ENCODE results near the gene ADK.
A peak's percentile ranks its signal among the peaks of the same experiment; 100 is the strongest.
"Not testable (repeated sequence)": the region's sequence is repeated elsewhere in the genome, so short reads cannot be mapped to it uniquely, and the experiment has no call there.

Gene ADK

DNA sequence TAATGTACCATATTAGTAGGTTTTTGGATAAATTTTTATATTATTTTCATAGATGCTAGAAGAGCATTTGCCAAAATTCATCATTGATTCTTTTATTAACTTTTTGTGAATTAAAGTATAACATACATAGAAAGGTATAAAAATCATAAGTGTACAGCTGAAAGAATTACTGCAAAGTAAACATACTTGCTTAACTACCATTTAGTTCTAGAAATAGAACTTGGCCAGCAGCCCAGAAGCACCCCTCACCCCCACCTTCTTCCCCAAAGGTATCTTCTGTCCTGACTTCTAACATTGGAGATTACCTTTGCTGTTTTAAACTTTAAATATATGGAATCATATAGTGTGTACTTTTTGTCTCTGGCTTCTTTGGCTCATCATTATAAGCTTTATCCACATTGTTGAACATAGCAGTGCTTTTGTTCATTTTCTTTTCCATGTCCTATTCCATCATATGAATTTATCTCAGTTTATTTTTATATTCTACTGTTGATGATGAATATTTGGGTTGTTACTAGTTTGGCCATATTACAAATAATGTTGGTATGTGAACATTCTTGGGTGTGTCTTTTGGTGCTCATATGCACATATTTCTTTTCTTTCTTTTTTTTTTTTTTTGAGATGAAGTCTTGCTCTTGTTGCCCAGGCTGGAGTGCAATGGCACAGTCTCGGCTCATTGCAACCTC lies 142.8 kb downstream of the ADK start:
- TF ChIP-seq, protein P1, sequence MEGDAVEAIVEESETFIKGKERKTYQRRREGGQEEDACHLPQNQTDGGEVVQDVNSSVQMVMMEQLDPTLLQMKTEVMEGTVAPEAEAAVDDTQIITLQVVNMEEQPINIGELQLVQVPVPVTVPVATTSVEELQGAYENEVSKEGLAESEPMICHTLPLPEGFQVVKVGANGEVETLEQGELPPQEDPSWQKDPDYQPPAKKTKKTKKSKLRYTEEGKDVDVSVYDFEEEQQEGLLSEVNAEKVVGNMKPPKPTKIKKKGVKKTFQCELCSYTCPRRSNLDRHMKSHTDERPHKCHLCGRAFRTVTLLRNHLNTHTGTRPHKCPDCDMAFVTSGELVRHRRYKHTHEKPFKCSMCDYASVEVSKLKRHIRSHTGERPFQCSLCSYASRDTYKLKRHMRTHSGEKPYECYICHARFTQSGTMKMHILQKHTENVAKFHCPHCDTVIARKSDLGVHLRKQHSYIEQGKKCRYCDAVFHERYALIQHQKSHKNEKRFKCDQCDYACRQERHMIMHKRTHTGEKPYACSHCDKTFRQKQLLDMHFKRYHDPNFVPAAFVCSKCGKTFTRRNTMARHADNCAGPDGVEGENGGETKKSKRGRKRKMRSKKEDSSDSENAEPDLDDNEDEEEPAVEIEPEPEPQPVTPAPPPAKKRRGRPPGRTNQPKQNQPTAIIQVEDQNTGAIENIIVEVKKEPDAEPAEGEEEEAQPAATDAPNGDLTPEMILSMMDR (conservative IDR thresholded peaks at IDR 0.05; ENCODE audit: low read depth, low read length), result no peak
- H3K27ac ChIP-seq, result no peak overlapping the region

DNA sequence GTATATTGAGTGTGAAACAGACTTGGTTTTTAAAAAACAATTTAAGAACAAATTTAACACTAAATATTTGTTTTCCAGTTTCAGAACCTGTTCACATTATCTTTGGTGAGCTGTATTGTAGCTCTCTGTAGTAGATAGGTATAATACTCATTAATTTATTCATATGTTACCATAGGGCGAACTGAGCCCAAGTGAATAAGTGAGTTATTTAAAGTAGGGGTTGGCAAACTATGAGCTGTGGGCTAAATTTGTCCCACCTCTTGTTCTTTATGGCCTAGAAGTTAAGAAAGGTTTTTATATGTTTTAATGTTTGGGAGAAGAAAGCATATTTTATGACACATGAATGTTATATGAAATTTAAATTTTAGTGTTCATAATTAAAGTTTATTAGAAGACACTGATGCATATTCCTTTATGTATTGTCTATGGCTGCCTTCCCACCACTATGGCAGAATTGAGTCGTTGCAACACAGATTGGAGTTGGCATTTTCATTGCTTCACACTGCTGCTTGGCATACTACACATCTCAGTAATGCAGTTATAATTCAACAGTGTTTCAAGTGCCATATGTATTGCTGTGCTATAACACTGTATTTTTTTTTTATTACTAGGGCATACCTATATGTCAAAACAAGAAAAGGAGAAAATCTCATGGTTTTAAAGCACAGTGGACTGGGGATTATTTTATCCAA lies 146.5 kb downstream of the ADK start:
- H3K4me1 ChIP-seq (ENCODE audit: low read depth, poor library complexity, severe bottlenecking), result peaks cover 20% of the 10 kb centered on the region
- no peak overlapping the region for H3K4me2 ChIP-seq
- H3K36me3 ChIP-seq (ENCODE audit: insufficient read depth), result no peaks in the 10 kb centered on the region
- H3K27me3 ChIP-seq (ENCODE audit: insufficient read depth, low read depth), result no peaks in the 10 kb centered on the region
- H3K79me2 ChIP-seq (ENCODE audit: insufficient read depth, low read depth), result no peaks in the 10 kb centered on the region; the same call in 1 of the 2 replicates
- H4K20me1 ChIP-seq (ENCODE audit: insufficient read depth), result no peaks in the 10 kb centered on the region
- TF ChIP-seq, protein P1 (conservative IDR thresholded peaks at IDR 0.05; ENCODE audit: low read depth, low read length), result no peak
- H3K9ac ChIP-seq, result no peak overlapping the region
- H3K4me3 ChIP-seq (IDR thresholded peaks at IDR 0.05; ENCODE audit: insufficient read depth, low read depth, low read length), result no peak overlapping the region
- no peak overlapping the region for H3K27ac ChIP-seq
- no peak overlapping the region for H2AFZ ChIP-seq (ENCODE audit: low read depth)

More for the DNA sequence above, 142.8 kb downstream of the ADK start:
- H3K4me1 ChIP-seq (ENCODE audit: low read depth, poor library complexity, severe bottlenecking), result peaks cover 25% of the 10 kb centered on the region
- no peaks in the 10 kb centered on the region for H3K27me3 ChIP-seq (ENCODE audit: insufficient read depth, low read depth)
- no peaks in the 10 kb centered on the region for H3K36me3 ChIP-seq (ENCODE audit: insufficient read depth)
- H4K20me1 ChIP-seq (ENCODE audit: insufficient read depth), result no peaks in the 10 kb centered on the region
- no peak overlapping the region for H3K4me3 ChIP-seq (IDR thresholded peaks at IDR 0.05; ENCODE audit: insufficient read depth, low read depth, low read length)
- H3K79me2 ChIP-seq (ENCODE audit: insufficient read depth, low read depth), result no peaks in the 10 kb centered on the region; the same call in 1 of the 2 replicates
- H2AFZ ChIP-seq (ENCODE audit: low read depth), result no peak overlapping the region
- H3K4me2 ChIP-seq, result peak overlapping the region; percentile 76
- H3K9ac ChIP-seq, result no peak overlapping the region

DNA sequence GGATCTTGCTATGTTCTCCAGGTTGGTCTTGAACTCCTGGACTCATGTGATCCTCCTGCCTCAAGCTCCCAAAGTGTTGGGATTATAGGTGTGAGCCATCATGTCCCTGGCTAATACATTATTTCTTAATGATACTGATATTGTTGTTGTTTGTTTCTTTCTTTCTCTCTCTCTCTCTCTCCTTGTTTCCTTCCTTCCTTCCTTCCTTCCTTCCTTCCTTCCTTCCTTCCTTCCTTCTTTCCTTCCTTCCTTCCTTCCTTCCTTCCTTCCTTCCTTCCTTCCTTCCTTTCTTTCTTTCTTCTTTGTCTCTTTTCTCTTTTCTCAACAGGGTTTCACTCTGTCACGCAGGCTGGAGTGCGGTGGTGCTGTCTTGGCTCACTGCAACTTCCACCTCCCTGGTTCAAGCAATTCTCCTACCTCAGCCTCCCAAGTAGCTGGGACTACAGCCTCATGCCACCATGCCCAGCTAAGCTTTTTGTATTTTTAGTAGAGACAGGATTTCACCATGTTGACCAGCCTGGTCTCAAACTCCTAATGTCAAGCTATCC lies 149.1 kb downstream of the ADK start:
- H3K36me3 ChIP-seq (ENCODE audit: insufficient read depth); H3K9ac ChIP-seq; H3K79me2 ChIP-seq (ENCODE audit: insufficient read depth, low read depth); H4K20me1 ChIP-seq (ENCODE audit: insufficient read depth); H3K4me3 ChIP-seq (IDR thresholded peaks at IDR 0.05; ENCODE audit: insufficient read depth, low read depth, low read length); H3K27ac ChIP-seq; H3K27me3 ChIP-seq (ENCODE audit: insufficient read depth, low read depth); H3K4me1 ChIP-seq (ENCODE audit: low read depth, poor library complexity, severe bottlenecking); H3K4me2 ChIP-seq; H2AFZ ChIP-seq (ENCODE audit: low read depth): not testable (repeated sequence)

DNA sequence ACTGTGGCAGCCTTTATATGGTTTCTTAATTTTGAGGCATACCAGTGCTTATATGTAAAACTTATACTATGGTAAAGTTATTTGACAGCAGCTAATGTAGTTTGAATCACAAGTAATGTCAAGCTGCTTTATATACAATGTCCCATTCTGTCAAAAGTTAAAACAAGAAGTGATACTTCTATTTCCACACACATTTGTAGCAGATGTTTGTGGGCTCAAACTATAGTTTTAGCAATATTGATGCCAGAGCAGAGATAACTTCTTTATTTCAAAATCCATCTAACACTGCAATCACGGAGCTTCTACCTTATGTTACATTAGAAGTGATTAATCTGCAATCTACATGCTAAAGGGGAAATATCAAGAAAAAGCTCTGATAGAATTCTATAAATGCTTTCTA lies 149.6 kb downstream of the ADK start:
- H3K9ac ChIP-seq, result no peak overlapping the region
- no peaks in the 10 kb centered on the region for H3K36me3 ChIP-seq (ENCODE audit: insufficient read depth)
- H3K27me3 ChIP-seq (ENCODE audit: insufficient read depth, low read depth), result no peaks in the 10 kb centered on the region
- TF ChIP-seq, protein P1 (conservative IDR thresholded peaks at IDR 0.05; ENCODE audit: low read depth, low read length), result no peak
- no peak overlapping the region for H3K4me3 ChIP-seq (IDR thresholded peaks at IDR 0.05; ENCODE audit: insufficient read depth, low read depth, low read length)
- no peaks in the 10 kb centered on the region for H3K79me2 ChIP-seq (ENCODE audit: insufficient read depth, low read depth)
- H3K4me1 ChIP-seq (ENCODE audit: low read depth, poor library complexity, severe bottlenecking), result peaks cover 7% of the 10 kb centered on the region
- H4K20me1 ChIP-seq (ENCODE audit: insufficient read depth), result no peaks in the 10 kb centered on the region
- no peak overlapping the region for H3K27ac ChIP-seq
- no peak overlapping the region for H3K4me2 ChIP-seq
- no peak overlapping the region for H2AFZ ChIP-seq (ENCODE audit: low read depth)

DNA sequence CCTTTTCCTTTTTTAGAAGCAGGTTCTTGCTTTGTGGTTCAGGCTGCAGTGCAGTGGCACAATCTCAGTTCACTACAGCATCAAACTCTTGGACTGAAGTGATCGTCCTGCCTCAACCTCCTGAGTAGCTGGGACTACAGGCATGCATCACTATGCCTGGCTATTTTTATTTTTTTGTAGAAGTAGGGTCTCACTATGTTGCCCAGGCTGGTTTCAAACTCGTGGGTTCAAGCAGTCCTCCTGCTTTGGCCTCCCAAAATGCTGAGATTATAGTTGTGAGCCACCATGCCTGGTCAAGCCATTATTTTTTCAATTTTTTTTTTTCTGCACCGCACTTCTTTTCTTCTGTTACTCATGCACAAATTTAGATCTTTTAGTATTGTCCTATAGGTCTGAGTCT lies 154.7 kb downstream of the ADK start:
- no peaks in the 10 kb centered on the region for H3K27me3 ChIP-seq (ENCODE audit: insufficient read depth, low read depth)
- no peak overlapping the region for H3K9ac ChIP-seq
- TF ChIP-seq, protein P1 (conservative IDR thresholded peaks at IDR 0.05; ENCODE audit: low read depth, low read length), result no peak
- peaks cover 33% of the 10 kb centered on the region for H3K4me1 ChIP-seq (ENCODE audit: low read depth, poor library complexity, severe bottlenecking)
- no peak overlapping the region for H3K4me2 ChIP-seq
- no peaks in the 10 kb centered on the region for H3K79me2 ChIP-seq (ENCODE audit: insufficient read depth, low read depth)
- H3K4me3 ChIP-seq (IDR thresholded peaks at IDR 0.05; ENCODE audit: insufficient read depth, low read depth, low read length), result no peak overlapping the region
- no peaks in the 10 kb centered on the region for H4K20me1 ChIP-seq (ENCODE audit: insufficient read depth)
- no peak overlapping the region for H2AFZ ChIP-seq (ENCODE audit: low read depth)
- no peak overlapping the region for H3K27ac ChIP-seq
- H3K36me3 ChIP-seq (ENCODE audit: insufficient read depth), result no peaks in the 10 kb centered on the region
